GM12875 (cell line): Measurements from ENCODE around the gene FAM167B.

Source experiments
- H3K4me3 ChIP-seq: one replicate; pipeline ENCODE4 v1.5.1; 2011; ENCODE audit warnings: low read depth, low read length, control low read depth
- CTCF ChIP-seq: IDR thresholded peaks from 2 replicates; pipeline ENCODE4 v1.5.1; 2011; ENCODE audit warnings: low read depth, mild to moderate bottlenecking, control low read depth, inconsistent platforms, low read length, moderate library complexity, borderline replicate concordance; ENCODE audit not compliant: insufficient read depth

The FAM167B gene

GRCh38 chr1:32216566-32216965 is 30.5 kb upstream of the FAM167B start:
- TF ChIP-seq CTCF = no peak
- no peak overlapping the region for H3K4me3 ChIP-seq

GRCh38 chr1:32219022-32219421 is 28.0 kb upstream of the FAM167B start:
- no peak for TF ChIP-seq CTCF
- no peak overlapping the region for H3K4me3 ChIP-seq

DNA sequence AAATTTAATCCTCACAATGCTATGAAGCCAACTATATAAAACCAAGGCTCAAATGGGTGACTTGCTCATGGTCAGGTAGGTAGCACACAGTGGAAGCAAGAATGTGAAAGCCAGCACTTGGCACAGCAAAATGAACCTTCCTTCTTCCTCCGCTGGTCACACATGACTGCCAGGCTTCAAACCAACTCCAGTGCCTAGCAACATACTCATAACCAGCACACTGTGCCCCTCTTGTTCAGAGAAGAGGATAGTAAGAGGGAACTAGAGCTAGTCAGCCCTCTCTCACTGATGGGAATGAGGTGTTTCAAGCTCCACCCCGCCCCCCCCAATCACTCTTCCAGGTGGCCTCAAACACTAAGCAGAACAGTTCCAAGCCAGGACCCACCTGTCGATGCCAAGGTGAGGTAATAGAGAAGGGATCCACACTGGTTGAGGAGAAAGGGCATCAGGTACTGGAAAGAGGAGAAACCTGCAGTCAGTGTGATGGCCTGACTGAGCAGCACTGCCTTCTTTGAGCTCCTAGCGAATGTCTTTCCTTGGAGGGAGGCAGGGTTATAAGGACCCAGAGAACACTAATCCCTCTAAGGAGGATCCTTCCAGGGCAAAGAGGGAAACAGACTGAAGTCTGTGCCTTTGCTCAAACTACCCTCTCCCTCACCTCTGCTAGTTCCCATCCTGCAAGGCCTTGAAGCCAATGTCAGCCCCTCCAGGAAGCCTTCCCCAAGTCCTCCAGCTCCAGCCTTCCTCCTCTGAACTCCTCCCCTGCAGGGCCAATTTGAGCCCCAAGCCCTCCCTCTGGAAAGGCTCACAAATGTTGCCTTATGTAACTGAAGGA is 26.1 kb upstream of the FAM167B start:
- TF ChIP-seq CTCF = no peak
- H3K4me3 ChIP-seq = peak overlapping the region; percentile 93

GRCh38 chr1:32221581-32221979 is 25.4 kb upstream of the FAM167B start:
- TF ChIP-seq CTCF = no peak
- H3K4me3 ChIP-seq = peak overlapping the region; percentile 93

DNA sequence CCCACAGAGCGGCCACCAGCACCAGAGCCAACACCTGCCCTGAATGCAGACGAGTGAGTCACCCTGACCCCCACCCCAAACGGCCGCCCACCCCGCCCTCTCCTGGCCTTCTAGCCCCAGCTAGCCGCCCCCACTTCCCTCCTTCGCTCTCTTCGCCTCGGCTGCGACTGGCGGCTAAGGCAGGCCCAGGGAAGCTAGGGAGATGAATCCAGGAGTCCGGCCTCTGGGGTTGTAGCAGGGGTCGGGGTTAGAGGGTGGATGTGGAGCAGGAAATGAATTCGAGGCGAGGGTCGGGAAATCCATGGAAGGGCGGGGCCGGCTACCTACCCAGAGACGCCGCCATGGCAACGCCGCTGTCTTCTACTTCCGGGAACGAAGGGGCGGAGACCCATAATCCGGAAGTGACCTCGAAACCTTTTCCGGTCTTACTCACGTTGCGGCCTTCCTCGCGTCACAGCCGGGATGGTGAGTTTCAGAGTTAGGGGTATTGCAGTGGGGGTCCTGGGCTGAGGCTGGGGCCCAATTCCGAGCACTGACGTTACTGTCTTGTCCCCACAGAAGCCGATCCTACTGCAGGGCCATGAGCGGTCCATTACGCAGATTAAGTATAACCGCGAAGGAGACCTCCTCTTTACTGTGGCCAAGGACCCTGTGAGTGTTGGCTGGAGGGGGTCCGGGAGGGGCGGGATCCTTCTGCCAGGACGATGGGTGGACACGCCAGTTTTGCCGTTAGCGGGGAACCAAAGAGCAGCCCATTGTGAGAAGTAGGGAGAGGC is 24.9 kb upstream of the FAM167B start, which contains the start of the genes EIF3I and TMEM234:
TSS of gene EIF3I (plus strand) at position 428 of the 776 bp plus-strand sequence. CDS start at position 463, 35 bp downstream.
TSS of gene TMEM234 (minus strand) at position 374 of the 776 bp plus-strand sequence. CDS start at position 343, 31 bp downstream.
- TF ChIP-seq CTCF = no peak
- peak within 1 kb of the TSS; percentile 93 for H3K4me3 ChIP-seq

DNA sequence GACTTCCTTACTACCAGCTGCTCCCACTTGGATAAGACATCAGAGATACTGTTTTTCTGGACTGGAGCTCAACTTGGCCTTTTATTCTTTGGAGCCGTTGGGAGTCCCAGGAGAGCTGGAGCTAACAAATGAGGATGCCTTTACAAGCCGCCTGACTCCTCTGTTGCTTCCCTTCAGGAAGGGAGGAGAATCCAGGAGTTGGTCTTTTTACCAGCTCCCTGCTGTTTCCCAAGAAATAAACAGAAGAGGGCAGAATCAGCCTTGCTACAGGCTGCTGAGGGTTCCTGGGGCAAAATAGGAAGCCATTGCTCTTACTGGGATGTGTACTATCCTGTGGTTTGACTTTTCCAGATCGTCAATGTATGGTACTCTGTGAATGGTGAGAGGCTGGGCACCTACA is 23.3 kb upstream of the FAM167B start:
- no peak for TF ChIP-seq CTCF
- no peak overlapping the region for H3K4me3 ChIP-seq
